ENCODE data around the gene SLIT2.
A peak's percentile ranks its signal among the peaks of the same experiment; 100 is the strongest.

SLIT2 gene, protein sequence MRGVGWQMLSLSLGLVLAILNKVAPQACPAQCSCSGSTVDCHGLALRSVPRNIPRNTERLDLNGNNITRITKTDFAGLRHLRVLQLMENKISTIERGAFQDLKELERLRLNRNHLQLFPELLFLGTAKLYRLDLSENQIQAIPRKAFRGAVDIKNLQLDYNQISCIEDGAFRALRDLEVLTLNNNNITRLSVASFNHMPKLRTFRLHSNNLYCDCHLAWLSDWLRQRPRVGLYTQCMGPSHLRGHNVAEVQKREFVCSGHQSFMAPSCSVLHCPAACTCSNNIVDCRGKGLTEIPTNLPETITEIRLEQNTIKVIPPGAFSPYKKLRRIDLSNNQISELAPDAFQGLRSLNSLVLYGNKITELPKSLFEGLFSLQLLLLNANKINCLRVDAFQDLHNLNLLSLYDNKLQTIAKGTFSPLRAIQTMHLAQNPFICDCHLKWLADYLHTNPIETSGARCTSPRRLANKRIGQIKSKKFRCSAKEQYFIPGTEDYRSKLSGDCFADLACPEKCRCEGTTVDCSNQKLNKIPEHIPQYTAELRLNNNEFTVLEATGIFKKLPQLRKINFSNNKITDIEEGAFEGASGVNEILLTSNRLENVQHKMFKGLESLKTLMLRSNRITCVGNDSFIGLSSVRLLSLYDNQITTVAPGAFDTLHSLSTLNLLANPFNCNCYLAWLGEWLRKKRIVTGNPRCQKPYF (N-terminal part only)

DNA sequence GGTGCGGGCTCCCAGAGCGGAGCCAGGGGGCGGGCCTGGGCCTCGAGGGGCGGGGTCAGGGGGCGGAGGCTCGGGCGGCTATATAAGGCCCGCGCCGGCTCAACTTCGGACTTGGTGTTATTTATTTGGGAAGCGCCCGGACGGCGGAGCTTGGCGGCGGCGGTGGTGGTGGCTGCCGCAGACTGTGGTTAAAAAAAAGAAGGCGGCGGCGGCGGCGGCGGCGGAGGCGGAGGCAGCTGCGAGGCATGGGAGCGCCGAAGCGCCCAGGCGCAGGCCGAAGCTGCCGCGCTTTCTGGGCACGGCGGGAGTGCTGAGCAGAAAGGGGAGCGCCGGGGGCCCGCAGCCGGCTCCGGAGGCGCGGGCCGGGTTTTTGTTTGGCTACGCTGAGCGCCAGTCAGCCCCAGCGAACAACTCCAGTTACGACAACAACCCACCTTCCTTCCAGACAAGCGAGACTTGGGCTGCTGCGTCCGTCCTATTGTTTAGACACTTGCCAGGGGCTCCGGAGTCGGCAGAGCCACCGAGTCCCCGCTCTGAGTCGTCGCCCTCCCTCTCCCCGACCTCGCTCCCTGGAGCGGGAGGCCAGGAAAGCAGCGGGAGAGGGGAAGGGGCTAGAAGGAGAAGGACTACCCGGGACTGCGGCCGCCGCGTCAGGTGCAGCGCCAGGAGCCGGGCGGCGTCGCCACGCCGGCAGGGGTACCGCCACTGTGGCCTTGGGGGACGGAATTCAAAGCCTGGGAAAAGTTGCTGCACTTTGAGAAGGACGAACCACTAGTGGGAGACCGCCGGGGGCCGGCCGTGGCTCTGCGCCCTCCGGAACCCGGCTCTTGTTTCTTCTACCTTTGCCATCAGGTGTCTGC, at the start of gene SLIT2:
Gene SLIT2 (plus strand): TSS at position 110 of the 860 bp plus-strand sequence. CDS start 1,911 bp downstream, outside the sequence.
- DNase-seq (ENCODE audit: low read depth, low spot score), result peak; percentile 84

DNA sequence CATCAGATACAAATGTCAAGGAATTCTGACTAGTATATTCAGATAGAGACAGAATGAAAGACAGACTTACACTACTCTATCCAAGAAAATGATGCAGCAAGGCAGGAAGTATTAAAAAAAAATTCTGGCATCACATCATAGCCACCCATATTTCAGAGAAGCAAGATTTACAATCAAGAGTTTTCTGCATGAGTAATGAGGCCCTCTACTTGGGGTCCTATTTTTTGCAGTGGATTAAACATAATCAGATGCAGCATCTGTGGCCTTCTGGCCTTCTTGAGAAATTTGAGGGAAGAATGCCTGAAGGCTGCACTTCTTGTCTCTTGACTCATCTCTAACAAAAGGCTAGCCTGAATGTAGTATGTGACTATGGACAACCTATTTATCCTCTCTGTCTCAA, 48.2 kb upstream of the SLIT2 start:
- peak; percentile 8 for DNase-seq (ENCODE audit: low read depth, low spot score)

DNA sequence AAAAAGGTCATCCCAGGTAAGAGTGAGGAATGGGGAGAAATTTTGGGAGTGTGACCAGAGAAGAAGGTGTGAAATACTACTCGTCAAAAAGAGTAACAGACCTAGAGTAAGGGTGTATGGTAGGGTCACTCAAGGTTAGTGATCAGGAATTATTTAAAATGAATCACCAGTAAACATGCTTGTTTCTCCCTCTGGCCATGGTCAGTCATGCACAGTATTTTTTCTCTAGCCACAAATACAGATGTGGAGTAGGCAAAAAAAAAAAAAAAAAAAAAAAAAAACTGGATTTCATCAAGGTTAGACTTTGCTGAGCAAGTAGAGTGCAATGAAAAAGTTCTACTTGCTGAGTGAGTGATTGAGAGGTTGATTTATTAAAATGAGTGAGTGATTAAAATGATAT, 34.2 kb upstream of the SLIT2 start:
- no peak for DNase-seq (ENCODE audit: low read depth, low spot score)

DNA sequence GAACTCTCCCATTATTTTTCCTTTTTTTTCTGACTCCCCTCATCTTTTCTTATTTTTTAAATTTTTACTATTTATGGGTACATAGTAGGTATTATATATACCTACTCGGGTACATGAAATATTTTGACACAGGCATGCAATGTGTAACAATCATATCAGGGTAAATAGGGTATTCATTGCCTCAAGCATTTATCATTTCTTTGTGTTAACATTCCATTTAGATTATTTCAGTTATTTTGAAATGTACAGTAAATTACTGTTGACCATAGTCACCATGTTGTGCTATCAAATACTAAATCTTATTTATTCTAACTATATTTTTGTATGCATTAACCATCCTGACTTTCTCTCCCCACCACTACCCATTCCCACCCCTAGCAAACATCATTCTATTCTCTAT, 33.8 kb upstream of the SLIT2 start:
- no peak for DNase-seq (ENCODE audit: low read depth, low spot score)

DNA sequence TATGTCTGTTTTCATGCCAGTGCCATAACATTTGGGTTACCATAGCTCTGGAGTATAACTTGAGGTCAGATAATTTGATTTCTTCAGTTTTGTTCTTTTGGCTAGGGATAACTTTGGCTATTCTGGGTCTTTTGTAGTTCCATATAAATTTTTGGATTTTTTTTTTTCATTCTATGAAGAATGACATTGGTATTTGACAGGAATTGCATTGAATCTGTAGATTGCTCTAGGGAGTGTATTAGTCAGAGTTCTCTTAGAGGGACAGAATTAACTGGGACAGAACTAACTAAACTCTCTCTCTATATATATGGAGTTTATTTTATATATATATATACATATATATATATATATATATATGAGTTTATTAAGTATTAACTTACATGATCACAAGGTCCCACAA, 32.2 kb upstream of the SLIT2 start:
- no peak for DNase-seq (ENCODE audit: low read depth, low spot score)

DNA sequence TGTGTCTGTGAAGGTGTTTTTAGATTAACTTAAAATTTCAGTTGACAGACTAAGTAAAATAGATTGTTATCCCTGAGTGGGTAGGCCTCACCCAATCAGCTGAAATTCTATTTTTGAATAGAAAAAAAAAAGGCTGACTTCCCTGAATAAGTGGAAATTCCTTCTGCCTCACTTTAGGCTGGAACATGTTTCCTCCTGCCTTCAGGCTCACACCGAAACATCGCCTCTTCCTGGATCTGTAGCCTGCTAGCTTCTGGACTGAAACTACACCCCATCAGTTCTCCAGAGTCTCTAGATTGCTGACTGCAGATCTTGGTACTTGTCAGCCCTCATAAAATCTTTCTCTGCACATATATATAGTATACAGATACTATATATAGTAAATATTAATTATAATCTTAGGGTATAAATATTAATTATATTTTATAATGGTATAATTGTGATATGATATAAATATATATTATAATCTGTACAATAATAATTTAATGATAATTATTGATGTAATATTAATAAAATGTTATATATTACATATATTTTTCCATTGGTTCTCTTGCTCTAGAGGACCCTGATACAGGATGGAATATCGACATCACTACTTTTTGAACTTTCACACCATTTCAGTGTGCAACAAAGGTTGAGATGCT, 13.7 kb upstream of the SLIT2 start:
- no peak for DNase-seq (ENCODE audit: low read depth, low spot score)

DNA sequence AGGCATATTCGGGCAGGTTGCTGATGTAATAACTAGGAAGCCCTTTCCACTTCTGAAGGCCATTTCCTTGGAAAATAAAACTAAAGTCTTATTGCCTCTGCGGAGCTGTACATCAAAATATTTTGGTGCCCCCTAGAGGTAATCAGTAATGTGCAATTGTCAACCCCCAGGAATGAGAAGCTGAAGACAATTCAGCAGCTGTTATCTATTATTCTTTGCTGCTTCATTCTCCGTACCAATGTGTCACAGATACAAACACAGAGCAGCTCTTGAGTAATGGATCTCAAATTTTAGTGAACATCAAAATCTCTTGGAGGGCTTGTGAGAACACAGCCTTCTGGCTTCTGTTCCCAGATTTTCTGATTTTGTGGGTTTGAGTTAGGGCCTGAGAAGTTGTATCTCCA, 3.5 kb upstream of the SLIT2 start:
- peak; percentile 71 for DNase-seq (ENCODE audit: low read depth, low spot score)

DNA sequence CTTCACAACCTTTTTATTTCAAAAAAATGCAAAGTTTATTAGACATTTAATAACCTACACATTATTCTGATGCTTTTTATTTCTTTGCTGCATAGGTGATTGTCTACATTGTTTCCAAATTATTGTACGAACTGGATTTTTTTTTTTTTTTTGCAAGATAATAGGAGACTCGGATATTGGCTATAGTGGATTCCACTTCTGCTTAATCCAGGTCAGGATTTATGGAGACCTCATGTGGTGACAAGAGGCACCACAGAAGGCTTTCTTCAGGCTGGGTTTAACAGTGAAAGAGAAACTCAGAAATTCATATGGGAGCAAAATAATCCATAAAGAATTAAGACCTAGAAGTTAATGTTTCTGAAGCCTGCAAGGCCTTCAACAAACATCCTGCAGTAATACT, 2.4 kb upstream of the SLIT2 start:
- peak; percentile 65 for DNase-seq (ENCODE audit: low read depth, low spot score)

DNA sequence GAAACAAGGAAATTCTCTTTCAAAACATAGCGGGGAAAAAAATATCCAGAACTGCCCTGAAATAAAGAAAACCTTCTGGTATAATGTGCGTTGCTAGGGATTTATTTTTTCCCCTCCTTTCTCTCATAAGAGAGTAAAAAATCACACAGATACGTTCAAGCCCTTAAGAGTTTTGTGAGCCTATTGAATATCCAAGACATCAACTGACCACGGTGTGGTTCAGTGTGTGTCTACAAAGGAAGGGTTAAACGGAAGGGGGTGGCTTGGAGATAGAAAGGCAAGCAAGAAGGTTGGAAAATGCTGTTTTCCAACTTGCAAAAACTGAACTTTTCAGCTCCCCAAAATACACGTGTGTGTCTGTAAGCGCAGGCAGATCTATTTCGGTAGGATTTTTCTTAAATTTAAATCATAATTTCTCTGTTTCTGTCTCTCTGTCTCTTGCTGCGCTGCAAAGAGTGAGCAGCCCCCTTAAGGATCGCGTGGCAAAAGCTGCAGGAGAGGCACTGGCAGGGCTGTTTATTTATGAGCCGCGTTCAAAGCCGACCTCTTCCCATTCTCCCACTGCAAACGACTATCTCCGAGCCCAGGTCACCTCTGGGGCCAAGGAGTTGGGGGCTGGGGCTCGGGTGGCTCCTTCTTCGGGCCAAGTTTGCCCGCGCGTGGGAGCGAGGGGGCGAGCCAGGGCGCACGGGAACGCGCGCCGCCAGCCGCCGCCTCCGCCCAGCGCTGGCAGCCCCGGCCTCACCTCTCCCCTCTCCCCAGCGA, 492 bp upstream of the SLIT2 start:
- DNase-seq (ENCODE audit: low read depth, low spot score), result peak; percentile 19

DNA sequence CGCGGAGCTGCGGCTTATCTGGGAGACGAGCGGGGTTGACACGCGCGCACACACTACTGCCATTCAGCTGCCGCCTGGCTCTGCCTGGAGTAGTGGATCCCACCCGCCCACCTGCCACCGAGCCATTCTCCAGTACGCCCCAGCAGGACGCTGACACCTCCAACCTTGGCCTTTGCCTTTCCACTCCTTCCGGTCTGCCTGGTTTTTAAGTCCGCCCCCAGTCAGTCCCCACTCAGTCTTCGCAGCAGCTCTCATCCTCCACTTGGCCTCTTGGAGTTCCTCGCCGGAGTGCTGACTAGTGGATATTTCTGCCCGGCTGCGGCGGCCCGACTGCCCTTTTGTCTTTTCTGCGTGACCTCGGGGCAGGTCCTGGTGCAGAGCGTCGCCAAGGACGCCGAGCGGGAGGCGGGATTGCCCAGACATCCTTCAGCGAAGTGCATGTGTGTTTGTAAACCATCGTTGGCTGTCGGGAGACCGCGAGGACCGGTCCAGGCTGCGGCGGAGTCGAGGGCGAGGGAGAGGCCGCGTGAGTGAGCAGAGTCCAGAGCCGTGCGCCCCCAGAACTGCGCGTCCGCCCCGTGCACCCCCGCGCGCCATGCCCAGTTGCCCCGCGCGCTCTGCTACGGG, 1.1 kb downstream of the SLIT2 start:
- DNase-seq (ENCODE audit: low read depth, low spot score), result peak; percentile 53

DNA sequence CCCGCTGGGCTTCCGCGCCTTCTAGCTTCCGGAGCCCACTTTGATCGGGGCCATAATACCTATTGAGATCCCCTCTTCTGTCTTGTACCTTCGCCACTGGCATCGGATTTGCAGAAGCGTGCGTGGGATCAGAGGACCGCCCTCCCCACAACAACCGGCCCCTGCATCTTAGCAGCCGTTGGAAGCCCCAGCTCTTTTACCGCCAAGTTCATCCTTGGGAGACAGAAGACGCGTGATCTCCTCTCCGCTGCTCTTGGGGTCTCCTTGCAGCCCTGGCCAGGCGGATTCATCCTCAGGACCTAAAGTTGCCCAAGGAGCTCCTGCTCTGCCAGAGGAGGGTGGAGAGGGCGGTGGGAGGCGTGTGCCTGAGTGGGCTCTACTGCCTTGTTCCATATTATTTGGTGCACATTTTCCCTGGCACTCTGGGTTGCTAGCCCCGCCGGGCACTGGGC, 1.6 kb downstream of the SLIT2 start:
- peak; percentile 30 for DNase-seq (ENCODE audit: low read depth, low spot score)

DNA sequence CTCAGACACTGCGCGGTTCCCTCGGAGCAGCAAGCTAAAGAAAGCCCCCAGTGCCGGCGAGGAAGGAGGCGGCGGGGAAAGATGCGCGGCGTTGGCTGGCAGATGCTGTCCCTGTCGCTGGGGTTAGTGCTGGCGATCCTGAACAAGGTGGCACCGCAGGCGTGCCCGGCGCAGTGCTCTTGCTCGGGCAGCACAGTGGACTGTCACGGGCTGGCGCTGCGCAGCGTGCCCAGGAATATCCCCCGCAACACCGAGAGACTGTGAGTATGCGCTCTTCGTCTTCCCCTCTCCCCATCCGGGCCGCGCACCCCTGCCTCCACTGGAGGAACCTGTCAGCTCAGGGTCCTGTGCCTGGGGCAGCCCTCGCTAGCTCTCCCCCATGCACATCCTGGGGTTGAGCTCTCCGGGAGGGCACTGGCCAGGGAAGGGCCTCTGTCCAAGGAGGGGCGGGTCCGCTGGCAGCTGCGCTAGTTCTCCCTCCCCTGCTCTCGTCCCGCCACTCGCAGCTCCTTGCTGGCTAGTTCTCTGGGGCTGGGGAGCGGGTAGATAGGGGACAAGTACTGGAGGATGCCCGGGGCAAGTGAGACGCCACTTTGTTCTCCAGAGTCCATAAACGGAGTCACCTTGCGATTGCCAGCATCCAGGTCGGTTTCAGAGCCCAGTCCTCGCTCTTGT, 2.2 kb downstream of the SLIT2 start:
- peak; percentile 56 for DNase-seq (ENCODE audit: low read depth, low spot score)

DNA sequence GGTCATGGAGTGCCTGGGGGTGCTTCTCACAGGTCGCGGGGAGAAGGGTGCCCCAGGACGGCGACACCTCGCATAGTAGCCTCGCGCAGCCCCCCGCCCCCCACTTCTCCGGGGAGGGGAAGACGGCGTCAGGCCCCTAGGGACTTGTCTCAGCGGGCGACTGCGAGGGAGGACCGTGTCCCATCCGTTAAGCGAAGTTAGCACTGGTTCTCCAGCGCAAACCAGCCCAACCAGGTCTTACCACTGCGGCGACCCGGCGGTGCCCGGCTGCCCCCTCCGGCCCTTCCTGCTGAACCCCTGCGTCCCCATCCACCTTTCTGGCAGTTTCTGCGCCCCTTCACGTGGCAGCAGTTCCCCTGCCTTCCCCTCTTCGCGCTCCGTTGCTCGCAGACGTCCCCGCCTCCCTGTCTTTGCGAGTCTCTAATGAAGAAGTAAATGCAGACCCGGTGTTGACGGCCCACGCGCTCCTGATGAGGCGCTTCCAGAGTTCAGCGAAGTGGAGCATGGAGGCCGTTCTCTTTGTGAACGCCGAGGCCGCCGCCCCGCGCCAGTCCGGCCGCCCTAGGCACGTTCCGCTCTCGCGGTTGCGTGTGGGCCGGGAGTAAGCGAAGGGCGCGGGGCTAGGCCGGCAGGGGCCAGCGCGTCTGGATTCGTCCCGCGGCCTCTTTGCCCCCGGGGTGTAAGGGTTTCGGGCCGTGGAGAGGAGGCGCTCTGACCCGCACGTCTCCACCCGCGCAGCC, 3.0 kb downstream of the SLIT2 start:
- peak; percentile 60 for DNase-seq (ENCODE audit: low read depth, low spot score)

DNA sequence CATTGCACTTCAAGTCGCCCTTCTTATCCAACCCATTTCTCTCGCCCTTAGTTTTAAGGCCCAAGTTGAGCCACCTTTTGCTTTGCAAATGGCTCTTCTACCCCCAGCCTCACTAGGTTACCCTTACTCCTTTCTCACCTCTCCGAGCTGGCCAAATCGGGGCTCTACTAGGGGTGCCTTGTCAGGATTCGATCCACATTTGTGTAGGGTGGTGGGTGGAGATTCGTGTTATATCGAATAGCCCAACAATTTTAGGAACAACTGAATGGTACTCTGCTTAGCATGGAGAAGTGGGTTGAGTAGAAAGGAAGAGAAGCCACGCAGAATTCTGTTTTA, 3.5 kb downstream of the SLIT2 start:
- DNase-seq (ENCODE audit: low read depth, low spot score), result no peak

DNA sequence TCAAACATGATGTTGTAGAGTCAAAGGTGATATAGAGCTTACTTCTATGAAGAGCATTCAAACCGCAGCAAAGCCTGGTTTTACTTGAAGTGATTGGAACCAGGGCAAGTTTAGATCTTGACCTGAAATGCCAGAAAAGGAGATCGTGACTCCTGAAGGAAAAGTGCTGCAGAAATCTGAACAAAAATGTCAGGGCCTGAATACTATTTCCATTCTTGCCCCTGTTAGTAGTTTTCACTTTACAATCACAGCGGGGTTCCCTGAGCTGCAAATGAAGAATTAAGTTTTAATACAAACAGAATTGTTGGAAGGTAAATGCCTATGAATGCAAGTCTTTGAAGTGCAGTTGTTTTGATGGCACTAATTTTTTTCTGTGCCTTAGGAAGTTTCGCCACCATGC, 4.1 kb downstream of the SLIT2 start:
- DNase-seq (ENCODE audit: low read depth, low spot score), result no peak

DNA sequence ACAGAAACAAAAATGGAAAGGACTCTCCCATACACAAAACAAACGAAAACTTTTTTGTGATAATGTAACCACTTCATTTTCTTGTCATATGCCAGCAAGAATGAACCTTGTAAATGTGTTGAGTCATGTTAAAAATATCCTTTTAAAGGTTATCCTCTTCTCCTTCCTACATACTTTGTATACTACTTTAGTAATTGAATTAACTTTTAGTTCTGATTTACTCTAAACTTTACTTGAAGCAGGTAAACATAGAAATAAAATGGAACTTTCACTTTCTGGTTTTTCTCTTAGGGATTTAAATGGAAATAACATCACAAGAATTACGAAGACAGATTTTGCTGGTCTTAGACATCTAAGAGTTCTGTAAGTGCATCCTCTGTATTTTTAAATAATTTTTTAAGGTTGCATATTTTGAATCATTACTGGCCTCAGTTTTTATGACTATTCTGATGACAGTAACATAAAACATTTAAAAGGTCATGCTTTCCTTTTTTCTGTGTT, 4.7 kb downstream of the SLIT2 start:
- DNase-seq (ENCODE audit: low read depth, low spot score), result no peak

DNA sequence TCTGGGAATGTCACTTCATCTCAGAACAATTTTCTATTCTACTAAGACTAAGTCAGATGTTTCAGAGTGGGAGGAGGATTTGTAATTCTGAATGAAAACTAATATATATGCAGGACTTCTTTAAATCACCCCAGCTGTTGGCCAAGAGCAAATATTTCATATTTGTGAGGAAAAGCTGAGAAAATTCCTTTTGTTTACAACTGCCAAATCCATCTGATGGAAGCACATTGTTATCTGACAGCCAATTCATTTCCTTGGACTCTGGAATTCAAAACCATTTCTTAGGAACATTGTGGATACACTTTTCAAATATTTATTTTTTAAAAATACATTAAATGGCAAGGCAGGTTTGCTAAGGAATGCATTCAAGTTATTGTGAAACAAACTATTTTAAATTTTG, 8.0 kb downstream of the SLIT2 start:
- DNase-seq (ENCODE audit: low read depth, low spot score), result no peak

DNA sequence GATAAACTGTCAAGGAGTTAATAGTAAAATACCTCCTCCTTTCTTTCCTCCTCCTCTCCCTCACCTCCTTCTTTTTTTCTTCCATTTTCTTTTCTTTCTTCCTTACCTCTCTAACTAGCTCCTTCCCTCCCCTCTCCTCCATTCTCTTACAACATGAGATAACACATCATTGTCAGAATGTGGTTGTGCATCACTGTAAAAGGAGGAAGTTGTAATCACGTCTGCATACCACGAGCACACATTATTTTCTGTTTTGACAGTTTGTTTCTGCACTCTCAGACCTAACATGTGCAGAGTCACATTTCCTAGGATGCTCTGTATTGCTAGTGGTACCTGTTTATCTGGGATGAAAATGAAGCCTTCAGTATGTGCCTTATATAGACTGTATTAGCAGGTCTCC, 9.1 kb downstream of the SLIT2 start:
- no peak for DNase-seq (ENCODE audit: low read depth, low spot score)

DNA sequence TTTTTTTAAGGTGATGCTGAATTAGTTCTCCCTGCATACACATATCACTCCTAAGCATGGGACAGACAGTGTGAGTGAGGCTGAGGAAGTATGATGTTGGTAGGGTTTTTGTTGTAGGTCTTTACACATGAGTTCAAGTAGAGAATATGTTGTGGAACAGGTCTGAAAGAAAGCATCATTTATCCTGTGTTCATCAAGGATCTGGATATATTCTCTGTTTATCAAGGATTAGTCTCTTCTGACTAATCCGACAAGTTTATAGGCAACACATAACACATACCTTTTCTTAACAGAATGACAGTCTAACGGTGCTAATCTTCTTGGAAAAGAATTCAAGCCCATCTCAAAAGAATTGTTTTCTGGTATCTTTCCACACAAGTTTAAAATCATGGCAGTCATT, 10.5 kb downstream of the SLIT2 start:
- no peak for DNase-seq (ENCODE audit: low read depth, low spot score)
